Measurements from ENCODE around the gene PRPF19.
A peak's percentile ranks its signal among the peaks of the same experiment; 100 is the strongest.

PRPF19 gene

DNA sequence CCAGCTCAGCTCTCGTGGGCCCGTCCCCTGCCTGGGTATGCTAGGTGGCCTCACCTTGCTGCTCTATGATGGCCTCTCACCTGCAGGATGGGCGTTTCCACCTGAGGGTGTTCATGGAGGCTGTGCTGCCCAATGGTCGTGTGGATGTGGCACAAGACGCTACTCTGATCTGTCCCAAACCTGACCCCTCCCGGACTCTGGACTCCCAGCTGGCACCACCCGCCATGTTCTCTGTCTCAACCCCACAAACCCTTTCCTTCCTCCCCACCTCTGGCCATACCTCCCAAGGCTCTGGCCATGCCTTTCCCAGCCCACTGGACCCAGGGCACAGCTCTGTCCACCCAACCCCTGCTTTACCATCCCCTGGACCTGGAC, 36.9 kb downstream of the PRPF19 start:
- DNase-seq = peak in 2 of 42 donors; percentile 6 to 22
- intact Hi-C loops (cut with DNase I) = no loop called here

DNA sequence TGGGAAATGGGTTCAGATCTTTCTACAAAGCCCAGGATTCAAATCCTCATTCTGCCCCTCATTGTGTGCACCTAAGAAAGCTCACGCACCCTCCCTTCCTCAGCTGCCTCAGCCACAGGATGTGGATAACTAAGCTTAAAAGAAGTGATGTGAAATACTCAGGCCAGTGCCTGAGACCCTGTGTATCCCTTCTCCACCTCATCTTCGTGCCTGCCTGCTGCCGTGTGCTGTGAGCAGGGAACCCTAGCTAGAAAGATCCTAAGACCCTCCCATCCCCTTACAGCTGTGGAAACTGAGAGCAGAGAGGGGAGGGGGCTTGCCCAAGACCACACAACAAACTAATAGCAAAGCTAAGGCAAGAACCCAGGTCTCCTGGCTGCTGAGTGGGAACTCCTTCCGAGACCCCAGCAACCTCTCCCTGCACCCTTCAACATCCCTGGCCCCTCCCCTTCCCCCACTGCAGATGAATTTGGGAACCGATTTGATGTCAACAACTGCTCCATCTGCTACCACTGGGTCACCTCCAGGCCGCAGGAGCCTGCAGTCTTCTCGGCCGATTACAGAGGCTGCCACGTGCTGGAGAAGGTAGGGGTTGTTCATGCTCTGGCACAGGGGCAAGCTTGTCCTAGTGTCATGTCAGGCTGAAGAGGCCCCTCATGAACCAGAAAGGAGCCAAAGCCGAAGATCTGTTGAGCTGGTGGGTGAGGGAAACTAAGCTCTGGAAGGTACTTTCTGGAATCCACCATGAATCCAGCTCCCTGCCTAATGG, 37.5 kb downstream of the PRPF19 start:
- DNase-seq = peak in 2 of 42 donors; percentile 4 to 15
- intact Hi-C loops (cut with DNase I) = no loop called here

DNA sequence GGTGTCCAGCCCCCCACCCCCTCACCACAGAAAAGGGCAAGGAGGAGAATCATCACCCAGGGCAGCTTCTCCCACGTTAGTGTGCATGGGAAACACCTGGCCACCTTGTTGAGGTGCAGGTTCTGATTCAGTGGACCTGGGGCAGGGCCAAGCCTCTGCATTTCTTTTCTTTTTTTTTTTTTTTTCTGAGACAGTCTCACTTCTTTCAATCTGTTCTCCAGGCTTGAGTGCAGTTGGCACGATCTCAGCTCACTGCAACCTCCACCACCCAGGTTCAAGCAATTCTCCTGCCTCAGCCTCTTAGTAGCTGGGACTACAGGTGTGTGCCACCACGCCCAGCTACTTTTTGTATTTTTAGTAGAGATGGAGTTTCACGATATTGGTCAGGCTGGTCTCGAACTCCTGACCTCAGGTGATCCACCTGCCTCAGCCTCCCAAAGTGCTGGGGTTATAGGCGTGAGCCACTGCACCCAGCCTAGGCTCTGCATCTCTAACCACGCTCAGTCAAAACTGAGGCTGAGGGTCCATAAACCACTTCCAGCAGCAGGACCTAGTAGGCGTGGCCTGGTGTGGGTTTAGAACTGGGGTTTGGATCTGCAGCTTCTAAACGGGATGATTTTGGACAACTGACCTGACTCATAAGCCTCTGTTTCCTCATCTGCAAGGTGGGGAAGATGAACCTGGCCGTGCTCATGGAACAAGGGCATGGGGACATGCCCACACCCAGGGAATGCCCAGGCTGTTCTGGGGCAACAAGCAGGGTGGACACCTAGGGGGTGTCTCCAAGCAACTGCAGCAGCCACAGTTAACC, 38.3 kb downstream of the PRPF19 start:
- intact Hi-C loops (cut with DNase I) = no loop called here
- peak in 2 of 42 donors; percentile 15 to 22 for DNase-seq

DNA sequence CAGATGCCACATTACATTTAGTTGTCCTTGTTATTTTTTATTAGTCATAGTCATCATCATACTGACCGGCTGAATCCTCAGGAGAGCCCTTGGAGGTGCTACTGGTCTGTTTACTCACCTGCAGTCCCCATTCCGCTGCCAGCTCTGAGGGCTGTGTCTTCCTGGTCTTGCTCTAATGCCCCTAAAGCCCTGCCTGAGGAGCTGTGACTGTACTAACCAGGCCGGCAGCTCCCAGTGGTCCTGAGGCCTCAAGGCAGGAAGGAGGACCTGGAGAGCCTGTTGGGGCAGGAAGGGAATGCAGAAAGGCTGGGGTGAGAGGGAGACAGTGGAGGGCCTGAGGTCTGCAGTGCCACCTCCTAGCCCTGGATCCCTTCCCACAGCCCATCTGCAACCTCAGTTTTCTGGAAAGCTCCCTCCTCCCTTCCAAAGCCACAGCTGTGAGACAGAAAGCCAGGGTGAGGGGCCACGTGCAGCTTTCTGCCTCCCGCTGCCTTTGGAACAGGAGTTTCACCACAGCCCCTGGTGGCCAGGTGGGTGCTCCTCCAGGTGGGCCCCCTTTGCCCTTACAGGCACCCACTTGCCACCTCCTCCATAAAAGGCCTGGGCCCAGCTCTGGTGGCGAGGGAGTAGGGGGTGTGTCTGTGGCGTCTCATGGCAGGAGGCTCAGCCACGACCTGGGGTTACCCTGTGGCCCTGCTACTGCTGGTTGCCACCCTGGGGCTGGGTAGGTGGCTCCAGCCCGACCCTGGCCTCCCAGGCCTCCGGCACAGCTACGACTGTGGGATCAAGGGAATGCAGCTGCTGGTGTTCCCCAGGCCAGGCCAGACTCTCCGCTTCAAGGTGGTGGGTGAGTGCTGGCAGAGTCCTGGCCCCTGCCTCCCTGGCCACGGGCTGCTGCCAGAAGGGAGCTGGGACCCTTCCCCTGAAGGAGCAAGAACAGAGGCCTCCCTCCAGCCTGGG, 39.2 kb downstream of the PRPF19 start, which contains the start of gene ZP1:
Gene ZP1 (plus strand): TSS at position 632 of the 960 bp plus-strand sequence. CDS start 20 bp downstream, at position 652.
- intact Hi-C loops (cut with DNase I) = no loop called here
- peak in 6 of 42 donors; percentile 2 to 31 (median 8) for DNase-seq

DNA sequence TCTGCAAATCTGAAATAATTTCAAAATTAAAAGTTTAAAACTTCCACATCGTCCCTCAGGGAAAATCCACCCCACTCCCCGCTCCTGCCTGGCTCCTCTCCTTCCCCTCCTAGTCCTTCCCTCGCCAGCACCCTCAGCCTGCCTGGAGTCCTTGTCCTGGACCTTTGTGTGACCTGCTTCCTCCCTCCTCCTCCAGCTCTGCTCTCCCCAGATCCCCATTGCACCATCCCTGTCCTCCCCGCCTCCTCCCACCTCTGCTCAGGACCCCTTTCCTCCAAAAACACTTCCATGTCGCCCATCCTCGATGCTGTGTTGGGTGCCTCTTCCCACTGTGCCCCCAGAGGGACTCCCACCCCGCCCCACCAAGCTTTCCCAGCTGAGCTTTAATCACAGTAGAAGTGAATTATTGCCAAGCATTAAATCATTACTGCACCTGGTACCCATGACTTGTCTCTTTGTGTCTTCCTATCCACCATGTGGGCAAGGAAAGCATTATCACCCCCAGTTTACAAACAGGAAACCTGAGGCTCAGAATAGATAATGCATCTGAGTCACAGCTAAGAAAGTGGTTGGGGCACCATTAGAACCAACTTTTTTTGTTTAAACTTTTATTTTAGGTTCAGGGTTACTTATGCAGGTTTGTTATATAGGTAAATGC, 41.4 kb downstream of the PRPF19 start:
- peak in 7 of 42 donors; percentile 1 to 24 (median 5) for DNase-seq
- intact Hi-C loops (cut with DNase I) = no loop called here

DNA sequence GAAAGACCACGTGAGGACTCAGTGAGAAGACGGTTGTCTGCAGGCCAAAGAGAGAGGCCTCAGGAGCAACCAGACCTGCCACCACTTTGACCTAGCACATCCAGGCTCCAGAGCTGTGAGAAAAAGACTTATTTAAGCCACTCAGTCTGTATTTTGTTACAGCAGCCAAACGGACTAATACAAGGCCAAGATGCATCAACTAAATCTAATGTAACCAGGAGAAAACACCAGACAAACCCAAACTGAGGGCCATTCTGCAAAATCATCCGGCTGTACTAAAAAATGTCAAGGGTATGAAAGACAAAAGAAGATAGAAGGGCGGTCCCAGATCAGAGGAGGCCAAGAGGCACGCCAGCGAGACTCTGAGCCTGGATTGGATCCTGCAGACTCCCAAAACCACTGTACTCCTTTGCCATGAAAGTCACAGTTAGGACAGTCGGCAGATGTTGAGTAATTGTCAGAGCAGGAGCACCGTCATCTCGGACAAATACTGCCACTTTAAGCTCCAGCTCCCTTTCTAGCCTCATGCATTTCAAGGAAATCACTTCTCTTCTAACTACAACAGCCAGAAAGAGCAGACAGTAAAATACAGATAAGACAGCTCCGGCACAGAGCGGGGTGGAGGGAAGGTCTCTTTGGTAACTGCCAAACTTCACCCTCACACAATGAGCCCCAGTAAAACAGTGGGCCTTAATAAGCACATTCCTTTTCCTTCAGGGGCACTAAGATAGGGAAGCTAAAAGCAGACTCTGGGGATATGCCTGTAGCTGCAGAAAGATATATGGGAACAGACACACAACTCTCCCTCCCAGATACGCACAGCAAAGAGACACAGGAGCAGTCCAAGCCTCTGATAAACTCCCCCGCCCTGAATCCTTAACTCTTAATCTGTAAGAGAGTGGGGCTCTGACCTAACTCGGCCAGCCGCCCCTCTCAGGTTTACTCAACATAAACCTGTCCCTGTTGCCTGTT, 42.5 kb downstream of the PRPF19 start:
- intact Hi-C loops (cut with DNase I) = no loop called here
- peak in 3 of 42 donors; percentile 3 to 12 (median 6) for DNase-seq

DNA sequence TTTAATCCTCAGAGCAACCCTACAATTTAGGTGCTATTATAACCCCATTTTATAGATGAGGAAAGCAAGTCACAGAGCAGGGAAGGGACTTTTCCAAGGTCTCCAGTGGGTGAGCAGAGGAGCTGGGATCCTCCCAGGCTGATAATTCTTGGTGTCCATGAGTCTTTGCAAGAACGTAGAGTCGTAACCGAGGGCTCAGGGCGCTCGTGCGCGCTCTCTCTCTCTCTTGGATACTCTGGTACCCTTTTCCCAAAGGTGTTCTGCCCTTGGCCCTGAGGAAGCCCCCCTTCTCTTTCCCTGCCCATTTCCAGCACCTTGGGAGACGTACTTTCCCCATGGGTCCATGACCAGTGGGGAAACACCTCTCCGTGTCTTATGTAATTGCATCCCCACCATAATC, 44.2 kb downstream of the PRPF19 start:
- intact Hi-C loops (cut with DNase I) = no loop called here
- DNase-seq = peak in 1 of 42 donors; percentile 12

DNA sequence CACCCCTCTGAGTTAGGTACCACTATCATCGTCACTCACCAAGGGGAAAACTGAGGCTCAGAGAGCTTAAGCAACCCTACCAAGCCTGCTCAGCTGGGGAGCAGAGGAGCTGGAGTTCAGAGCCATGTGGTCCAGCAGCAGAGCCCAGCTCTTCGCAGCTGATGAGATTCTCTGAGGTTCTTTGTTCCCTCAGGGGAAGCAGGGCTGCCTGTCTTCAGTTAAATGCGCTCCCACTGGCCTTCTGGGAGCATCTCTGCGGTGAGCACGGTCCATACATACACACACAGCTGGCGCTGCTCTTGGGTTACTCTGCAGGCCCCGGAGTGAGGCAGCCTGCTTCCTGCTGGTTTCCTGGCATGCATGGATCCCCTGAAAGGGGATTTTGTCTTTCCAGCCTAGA, 45.4 kb downstream of the PRPF19 start:
- intact Hi-C loops (cut with DNase I) = no loop called here
- peak in 18 of 42 donors; percentile 11 to 59 (median 32) for DNase-seq

DNA sequence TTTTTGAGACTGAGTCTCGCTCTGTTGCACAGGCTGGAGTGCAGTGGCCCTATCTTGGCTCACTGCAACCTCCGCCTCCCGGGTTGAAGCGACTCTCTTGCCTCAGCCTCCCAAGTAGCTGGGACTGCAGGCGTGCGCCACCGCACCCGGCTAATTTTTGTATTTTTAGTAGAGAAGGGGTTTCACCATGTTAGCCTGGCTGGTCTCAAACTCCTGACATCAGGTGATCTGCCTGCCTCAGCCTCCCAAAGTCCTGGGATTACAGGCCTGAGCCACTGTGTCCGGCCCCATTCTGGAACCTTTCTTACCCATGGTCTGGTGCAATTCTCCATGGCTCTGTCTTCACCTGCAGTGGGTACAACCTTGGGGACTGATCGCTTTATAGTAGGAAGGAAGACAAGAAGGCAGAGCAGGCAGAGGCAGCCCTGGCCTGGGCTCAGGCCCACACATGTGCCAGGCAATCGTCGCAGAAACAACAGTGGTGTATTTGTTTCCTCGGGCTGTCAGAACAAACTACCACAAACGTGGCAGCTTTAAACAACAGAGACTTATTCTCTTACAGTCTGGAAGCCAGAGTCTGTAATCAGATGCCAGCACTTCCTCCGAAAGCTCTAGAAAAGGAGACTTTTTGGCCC, 46.7 kb downstream of the PRPF19 start:
- intact Hi-C loops (cut with DNase I) = no loop called here
- DNase-seq = peak in 31 of 42 donors; percentile 28 to 80 (median 54)

DNA sequence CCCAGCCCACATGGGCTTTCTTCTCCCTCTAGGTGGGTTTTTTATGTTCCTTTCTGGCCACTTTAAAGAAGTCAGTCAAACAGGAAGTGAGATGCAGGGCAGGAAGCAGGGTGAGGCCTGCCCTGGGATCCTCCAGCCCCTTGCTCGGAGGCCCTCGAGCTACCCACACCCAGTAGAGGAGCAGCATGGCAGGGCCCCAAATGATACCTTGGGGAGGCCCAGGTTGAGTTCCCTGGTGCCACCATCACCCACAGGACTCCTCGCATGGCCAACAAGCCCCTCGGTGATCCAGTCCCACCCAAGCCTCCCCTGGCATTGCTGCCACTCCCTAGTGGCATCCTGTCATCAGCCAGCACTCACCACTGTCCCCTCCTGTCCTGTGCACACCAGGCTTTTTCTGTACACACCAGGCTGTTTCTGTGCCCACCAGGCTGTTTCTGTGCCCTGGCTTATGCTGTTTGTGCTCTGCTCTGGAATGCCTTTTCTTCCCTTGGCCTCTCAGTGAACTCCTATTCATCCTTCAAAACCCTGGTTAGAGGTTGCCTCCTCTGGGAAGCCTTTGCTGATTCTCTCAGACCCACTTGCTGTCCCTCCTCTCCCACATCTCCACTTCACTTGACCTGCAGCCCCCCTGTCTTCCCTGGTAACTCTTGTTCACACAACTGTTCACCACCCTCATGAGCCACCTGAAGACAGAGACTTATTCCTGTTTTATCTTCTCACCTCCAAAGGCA, 47.5 kb downstream of the PRPF19 start:
- peak in 1 of 42 donors; percentile 13 for DNase-seq

DNA sequence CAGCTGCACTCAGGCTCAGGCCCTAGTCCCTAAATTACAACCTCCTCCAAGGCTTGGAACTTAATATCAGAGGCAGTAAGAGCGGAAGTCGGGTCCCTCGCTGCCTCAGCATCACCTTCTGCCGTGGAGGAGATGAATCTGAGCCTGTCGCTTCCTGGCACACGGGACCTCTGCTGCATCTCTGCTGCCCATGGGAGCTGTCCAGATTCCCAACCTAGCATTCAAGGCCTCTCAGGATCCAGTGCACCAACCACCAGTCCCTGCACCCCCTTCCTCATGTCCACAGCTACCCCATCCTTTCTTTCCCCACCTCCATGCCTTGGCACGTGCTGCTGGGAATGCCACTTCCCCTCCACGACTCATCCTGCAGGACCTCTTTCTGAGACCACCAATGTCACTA, 48.1 kb downstream of the PRPF19 start:
- intact Hi-C loops (cut with DNase I) = no loop called here
- DNase-seq = no peak

More for the DNA sequence above, 47.5 kb downstream of the PRPF19 start:
- intact Hi-C loops (cut with DNase I) = no loop called here

DNA sequence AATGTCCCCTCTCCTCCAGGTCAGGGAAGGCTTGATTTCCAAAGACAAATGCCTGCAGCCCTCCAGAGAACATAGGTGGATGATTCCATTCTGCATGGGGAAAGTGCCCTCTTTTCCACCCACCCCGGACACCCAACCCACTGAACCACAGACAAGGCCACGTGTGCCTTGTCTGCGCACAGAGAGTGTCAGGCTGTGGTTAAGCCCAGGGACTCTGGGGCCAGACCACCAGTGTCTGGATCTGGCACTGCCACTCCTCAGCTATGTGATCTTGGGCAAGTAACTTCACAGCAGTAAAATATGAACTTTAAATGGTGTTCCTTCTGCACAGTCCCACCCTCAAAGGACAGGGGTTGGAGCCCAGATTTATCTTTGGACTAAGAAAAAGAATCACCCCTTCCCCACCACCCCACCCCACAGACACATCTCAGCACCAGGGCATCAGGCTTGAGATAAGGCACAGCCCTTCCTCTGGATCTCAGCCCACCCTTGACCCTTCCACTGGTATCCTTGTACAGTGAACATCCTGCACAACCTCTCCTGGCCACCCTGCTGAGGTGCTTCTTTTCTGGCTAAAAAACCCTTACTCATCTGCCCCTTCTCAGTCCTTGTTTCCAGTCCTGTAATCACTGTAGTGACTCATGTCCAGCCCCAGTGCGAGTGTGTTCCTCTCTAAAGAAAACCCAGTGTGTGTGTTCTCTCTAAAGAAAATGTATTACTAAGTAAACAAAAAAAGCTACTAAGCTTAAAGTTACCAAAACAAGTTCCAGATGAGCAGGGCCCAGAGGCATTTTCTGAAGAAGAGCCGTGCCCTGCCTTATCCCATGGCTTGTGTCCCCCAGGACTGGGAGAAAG, 48.8 kb downstream of the PRPF19 start:
- DNase-seq = no peak
- intact Hi-C loops (cut with DNase I) = no loop called here

DNA sequence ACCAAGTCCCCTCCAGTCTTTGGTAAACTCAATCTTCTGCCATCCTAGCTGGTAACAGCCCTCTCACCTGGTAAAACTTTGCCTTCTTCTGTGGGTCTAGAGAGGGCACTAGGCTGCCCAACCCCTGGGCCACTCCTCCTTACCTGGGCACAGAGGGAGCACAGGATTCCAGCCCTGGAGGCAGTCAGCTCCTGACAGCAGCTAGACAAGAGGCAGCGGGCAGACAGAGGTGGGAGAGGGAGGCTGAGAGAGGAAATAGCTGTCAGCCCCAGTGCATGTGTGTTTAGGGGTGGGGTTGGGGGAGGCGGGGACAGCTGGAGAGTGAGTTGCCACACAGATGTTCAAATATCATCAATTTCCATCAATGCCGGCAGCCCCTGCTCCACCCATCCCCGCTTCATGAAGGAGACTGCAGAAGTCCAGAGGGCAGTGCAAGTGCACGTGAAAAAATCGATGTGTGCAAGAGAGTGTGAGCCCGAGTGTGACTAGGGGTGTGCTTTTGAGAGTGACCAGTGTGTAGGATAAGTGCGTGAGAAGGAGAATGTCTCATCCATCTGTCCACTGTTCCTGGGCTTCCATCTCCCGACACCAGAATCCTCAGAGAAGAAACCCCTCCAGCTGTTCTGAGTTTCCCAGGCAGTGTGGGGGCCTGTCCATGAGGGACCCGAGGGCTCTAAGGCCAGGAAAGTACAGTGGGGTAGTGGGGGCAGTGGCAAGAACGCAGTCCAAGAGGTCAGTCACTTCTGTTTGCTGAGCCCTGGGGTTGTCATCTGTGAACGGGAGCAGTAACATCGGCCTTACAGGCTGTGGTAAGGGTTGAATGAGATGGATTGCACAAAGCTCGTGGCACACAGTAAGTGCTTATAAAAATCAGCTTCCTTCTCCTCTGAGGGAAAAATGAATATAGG, 50.4 kb downstream of the PRPF19 start, which contains the start of gene PTGDR2:
Gene PTGDR2 (minus strand): TSS at position 225 of the 908 bp plus-strand sequence. CDS start 2,228 bp downstream, outside the sequence.
- no peak for DNase-seq
- intact Hi-C loops (cut with DNase I) = no loop called here

Data from head of caudate nucleus (tissue), 42 donors.